GM19193 (cell line): Measurements from ENCODE around the gene CHD5.

Experiments used
- POLR2A ChIP-seq: IDR thresholded peaks from 4 replicates; pipeline ENCODE4 v1.6.1; 2011; ENCODE audit not compliant: insufficient read depth, insufficient read length; ENCODE audit errors: extremely low read depth

Gene CHD5

GRCh38 chr1:6126521-6127067 is 53.5 kb downstream of the CHD5 start:
- no peak for TF ChIP-seq POLR2A

DNA sequence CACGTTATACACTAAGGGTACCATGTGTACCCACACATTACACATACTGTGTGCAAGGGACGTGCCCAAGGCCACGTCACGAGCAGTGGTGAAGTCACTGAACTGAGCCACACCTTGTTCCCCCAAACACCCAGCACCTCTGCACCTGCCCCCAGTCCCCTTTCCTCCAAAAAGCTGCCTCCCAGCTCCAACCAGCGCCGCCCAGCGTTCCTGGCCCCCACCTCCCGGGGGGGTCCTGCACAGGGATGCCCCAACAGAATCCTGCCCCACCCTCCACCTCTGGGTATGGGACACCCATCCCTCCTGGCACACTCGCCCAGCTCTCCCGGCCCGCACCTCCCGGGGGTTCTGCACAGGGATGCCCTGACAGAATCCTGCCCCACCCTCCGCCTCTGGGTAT is 54.1 kb downstream of the CHD5 start:
- TF ChIP-seq POLR2A: no peak

- TF ChIP-seq POLR2A: no peak
Observed at GRCh38 chr1:6125366-6125765, 54.8 kb downstream of the CHD5 start.

DNA sequence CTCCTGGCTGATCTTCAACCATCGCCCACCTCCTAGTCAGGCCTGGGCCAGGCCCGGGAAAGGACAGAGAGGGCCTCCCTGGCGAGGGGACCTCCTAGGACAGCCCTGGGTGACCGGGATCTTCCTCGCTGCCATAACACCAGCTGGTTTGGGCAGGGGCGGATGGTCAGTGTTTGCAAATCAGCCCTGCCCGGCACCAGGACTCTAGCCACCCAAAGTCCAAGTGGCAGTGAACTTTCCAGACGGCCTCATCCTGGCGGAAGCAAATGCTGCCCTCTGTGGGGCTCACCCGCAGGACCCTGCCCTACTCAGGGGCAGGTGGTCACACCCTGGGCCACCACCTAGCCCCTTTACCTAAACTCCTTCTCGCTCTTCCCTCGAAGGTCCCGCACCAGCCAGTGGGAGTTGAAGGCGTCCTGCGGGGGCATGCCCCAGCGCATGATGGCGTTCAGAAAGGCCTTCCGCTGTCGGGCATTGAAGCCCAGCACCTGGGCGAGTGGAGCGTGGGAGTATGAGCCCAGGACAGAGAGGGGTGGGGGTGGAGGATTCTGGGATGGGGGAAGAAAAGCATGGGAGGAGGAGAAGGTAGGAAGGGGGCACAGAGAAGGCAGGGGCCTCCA is 55.3 kb downstream of the CHD5 start:
- TF ChIP-seq POLR2A: no peak

DNA sequence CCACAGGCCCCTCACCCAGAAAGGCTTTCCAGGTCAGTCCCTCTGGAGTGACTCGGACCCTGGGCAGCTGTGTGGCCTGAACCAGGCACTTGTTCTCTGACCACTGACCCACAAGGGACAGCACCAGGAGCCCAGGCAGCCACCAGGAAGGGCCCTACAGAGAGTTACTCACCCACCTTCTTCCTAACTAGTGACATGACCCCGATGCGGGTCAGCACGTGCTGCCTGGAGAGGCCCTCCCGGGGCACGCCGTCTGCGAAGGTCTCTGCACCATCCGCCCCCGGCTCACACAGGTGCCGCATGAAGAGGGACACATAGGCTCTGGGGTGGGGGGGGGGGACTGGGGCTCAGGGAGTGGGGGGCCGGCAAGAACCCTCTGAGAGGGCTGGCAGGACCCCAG is 55.8 kb downstream of the CHD5 start:
- no peak for TF ChIP-seq POLR2A

DNA sequence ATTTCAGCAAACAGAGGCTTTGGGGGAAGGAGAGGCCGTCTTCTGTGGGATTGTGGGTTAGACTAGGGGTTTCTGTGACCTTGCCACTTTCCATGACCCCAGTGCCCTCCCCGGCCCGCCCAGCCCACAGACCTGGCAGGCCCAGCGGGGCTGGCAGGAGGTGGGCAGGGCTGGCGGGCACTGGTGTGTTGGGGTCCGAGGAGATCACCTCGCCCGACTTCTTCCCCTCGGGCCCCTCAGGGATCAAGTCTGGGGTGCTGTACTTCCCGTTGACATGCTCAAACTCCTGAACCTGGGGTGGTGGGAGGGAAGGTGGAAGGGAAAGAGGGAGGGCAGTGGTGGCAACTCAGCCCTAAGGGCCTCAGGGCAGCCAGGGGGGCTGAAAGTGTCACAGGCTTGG is 56.3 kb downstream of the CHD5 start:
- TF ChIP-seq POLR2A: no peak

DNA sequence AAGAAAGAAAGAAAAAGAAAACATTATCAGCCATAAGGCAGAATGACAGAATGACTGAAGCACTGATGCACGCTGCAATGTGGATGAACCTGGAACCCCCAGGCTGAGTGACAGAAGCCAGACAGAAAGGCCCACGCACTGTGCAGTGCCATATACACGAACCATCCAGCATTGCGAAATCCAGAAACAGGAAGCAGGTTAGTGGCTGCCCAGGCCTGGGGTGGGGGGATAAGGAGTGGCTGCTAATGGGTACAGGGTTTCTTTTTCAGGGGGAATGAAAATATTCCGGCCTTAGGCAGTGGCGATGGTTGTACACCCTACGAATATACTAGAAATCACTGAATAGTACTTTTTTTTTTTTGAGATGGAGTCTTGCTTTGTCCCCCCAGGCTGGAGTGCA is 57.0 kb downstream of the CHD5 start:
- no peak for TF ChIP-seq POLR2A

DNA sequence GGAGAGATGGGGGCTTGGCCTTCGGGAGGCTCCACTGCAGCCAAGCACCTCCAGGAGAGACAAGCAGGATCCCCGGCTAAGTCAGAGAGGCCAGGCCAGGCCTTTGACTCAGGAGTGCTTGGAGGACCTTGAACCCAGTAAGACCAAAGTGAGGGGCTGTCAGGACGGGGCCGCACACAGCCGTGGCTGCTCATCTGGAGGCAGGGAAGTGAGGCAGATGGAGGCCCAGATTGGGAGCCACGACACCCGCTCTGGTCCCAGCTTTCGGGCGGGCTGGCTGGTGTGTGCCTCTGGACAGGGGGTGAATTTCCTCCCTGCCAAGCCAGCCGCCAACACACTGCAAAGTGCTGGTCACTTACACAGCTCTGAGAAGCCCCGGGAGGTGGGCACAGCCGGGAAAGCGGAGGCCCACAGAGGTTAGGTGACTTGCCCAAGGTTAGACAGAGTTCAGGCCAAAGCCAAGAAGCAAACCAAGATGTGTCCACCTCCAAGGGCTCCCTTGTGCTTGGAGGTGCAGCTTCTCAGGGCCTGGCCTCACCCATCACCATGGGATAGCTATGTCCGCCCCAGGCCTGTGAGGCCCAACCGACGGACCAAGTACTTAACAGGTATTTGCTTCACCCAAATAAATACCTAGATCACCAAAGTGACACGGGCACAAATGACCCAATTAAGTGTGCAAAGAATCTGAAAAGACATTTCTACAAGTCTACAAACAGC is 58.3 kb downstream of the CHD5 start:
- TF ChIP-seq POLR2A: no peak

- TF ChIP-seq POLR2A: no peak
Observed at GRCh38 chr1:6121021-6121421, 59.1 kb downstream of the CHD5 start.

DNA sequence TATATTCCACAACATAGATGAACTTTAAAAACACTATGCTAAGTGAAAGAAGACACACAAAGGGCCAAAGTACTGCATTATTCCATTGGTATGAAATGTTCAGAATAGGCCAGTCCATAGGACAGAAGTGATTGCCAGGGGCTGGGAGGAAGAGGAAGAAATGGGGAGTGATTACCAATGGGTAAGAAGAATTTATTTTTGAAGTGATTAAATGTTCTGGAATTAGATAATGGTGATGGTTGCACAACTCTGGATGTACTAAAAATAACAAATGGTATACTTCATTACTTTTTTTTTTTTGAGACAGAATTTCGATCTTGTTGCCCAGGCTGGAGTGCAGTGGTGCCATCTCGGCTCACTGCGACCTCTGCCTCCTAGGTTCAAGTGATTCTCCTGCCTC is 61.7 kb downstream of the CHD5 start:
- no peak for TF ChIP-seq POLR2A

DNA sequence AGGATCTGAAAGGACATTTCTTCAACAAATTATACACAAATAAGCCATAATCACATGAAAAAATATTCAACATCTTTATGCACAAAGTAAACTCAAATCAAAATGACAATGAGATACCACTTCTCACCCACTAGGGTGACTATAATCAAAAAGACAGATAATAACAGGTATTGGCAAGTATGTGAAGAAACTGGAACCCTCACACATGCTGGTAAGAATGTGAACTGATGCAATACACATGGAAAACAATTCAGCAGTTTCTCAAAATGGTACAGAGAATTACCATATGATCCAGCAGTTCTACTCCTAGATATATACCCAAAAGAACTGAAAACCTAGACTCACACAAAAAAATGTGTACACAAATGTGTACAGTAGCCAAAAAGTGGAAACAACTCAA is 62.5 kb downstream of the CHD5 start:
- no peak for TF ChIP-seq POLR2A

DNA sequence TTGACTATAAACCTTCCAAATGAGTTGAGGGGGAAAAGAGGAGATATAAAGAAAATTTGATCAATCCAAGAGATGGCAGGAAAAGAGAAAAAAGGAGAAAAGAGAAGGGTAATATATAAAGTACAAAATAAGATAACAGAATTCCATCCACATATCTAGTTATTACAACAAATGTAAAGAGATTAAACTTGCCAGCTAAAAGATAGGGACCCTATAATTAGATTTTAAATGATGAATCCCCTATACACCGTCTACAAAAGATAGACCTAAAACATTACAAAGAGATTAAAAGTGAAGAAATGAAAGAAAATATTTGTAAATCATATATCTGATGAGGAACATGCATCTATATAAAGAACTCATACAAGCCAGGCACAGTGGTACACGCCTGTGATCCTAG is 63.1 kb downstream of the CHD5 start:
- no peak for TF ChIP-seq POLR2A

DNA sequence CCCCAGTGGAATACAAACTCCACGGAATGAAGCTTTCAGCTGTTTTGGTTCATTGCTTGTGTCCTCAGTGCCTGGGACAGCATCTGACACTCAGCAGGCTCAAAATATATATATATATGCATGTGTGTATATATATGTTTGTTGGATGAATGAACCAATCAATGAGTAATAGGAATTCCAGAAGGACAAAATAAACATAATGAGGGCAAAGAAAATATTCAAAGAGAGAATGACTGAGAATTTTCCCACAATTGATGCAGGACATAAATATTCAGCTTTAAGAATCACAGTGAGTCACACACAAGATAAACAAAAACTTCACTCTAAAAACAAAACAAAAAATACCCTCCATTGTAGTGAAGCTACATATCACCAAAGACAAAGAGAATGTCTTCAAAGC is 64.0 kb downstream of the CHD5 start:
- TF ChIP-seq POLR2A: no peak

DNA sequence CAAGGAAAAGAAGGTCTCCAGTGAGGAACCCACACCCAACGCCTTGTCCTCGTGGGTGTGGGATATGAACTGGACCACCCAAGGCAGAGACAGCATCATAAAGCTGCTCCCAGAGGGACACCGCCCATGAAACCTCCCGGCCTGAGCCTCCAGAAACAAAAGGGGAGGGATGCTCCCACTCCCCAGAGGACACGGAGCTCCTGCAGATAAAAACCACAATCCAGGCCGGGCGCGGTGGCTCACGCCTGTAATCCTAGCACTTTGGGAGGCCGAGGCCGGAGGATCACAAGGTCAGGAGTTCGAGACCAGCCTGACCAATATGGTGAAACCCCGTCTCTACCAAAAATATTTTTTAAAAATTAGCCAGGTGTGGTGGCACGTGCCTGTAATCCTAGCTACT is 66.4 kb downstream of the CHD5 start:
- no peak for TF ChIP-seq POLR2A

DNA sequence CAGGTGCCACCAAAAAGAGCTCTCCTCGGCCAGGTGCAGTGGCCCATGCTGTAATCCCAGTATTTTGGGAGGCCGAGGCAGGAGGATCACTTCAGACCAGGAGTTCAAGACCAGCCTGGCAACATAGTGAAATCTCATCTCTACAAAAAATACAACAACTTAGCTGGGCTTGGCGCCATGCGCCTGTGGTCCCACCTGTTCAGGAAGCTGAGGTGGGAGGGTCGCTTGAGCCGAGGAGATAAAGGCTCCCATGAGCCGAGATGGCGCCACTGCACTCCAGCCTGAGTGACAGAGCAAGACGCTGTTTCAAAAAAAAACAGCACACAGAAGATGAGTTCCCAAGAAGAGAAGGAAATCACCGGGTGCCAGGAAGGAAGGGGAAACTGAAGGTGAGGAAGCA is 67.0 kb downstream of the CHD5 start:
- no peak for TF ChIP-seq POLR2A

DNA sequence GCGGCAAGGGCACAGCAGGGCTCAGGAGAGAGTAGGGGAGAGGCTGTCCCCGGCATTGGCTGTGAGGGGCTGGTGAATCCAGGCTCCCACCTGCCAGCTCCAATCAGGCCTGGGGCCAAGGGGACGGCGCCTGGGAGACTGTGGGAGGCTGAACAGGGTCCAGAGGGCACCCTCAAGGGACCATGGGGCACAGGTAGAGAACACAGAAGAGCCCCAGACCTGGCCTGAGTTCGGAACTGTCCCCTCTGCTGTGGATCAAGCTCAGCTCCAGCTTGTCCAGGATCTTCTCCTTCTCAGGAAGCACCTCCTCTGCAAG is 67.5 kb downstream of the CHD5 start:
- no peak for TF ChIP-seq POLR2A
